IMR-90 (cell line): ENCODE results near the gene HDAC3.
"Not testable (repeated sequence)": the region's sequence is repeated elsewhere in the genome, so short reads cannot be mapped to it uniquely, and the experiment has no call there.

ENCODE experiments used
- BHLHE40 ChIP-seq: fragments of 150-350 bp; IDR thresholded peaks from 2 replicates; pipeline ENCODE4 v1.6.1; 2016; ENCODE audit warnings: mild to moderate bottlenecking, low read depth, low read length
- CEBPB ChIP-seq: IDR thresholded peaks from 2 replicates; pipeline ENCODE4 v1.6.1; 2012; ENCODE audit warnings: low read depth, low read length, improper control_type of control experiment
- CHD1 ChIP-seq: IDR thresholded peaks from 2 replicates; pipeline ENCODE4 v1.6.1; 2012; ENCODE audit warnings: low read depth, low read length, improper control_type of control experiment
- CTCF ChIP-seq: conservative IDR thresholded peaks from 2 replicates; pipeline ENCODE4 v1.5.1; 2012; ENCODE audit warnings: mild to moderate bottlenecking, low read depth, low read length, improper control_type of control experiment
- FOS ChIP-seq: fragments of 150-350 bp; IDR thresholded peaks from 2 replicates; pipeline ENCODE4 v1.6.1; 2016; ENCODE audit warnings: low read depth, low read length
- MAFK ChIP-seq: IDR thresholded peaks from 2 replicates; pipeline ENCODE4 v1.6.1; 2012; ENCODE audit warnings: low read depth, low read length, improper control_type of control experiment
- MAZ ChIP-seq: IDR thresholded peaks from 2 replicates; pipeline ENCODE4 v1.6.1; 2012; ENCODE audit warnings: low read depth, mild to moderate bottlenecking, low read length, improper control_type of control experiment, moderate library complexity, borderline replicate concordance
- MXI1 ChIP-seq: IDR thresholded peaks from 2 replicates; pipeline ENCODE4 v1.6.1; 2012; ENCODE audit warnings: low read depth, mild to moderate bottlenecking, low read length, moderate library complexity, borderline replicate concordance
- POLR2A ChIP-seq: IDR thresholded peaks from 2 replicates; pipeline ENCODE4 v1.6.1; 2012; ENCODE audit warnings: mild to moderate bottlenecking, low read depth, low read length
- RAD21 ChIP-seq: IDR thresholded peaks from 2 replicates; pipeline ENCODE4 v1.6.1; 2012; ENCODE audit warnings: low read length, improper control_type of control experiment
- RFX5 ChIP-seq: IDR thresholded peaks from 2 replicates; pipeline ENCODE4 v1.8.0; 2012; ENCODE audit warnings: low read depth, mild to moderate bottlenecking, low read length, moderate library complexity
- SMC3 ChIP-seq: fragments of 150-350 bp; IDR thresholded peaks from 2 replicates; pipeline ENCODE4 v1.6.1; 2016; ENCODE audit warnings: low read depth, mild to moderate bottlenecking, antibody characterized with exemption, low read length, moderate library complexity
- USF2 ChIP-seq: fragments of 150-350 bp; IDR thresholded peaks from 2 replicates; pipeline ENCODE4 v1.6.1; 2017; ENCODE audit warnings: mild to moderate bottlenecking, antibody characterized with exemption, low read length, low read depth
- TF ChIP-seq, protein P1 (sequence below): fragments of 150-350 bp; IDR thresholded peaks from 2 replicates; pipeline ENCODE4 v1.6.1; 2016; ENCODE audit warnings: low read depth, mild to moderate bottlenecking, low read length, moderate library complexity, borderline replicate concordance

DNA sequence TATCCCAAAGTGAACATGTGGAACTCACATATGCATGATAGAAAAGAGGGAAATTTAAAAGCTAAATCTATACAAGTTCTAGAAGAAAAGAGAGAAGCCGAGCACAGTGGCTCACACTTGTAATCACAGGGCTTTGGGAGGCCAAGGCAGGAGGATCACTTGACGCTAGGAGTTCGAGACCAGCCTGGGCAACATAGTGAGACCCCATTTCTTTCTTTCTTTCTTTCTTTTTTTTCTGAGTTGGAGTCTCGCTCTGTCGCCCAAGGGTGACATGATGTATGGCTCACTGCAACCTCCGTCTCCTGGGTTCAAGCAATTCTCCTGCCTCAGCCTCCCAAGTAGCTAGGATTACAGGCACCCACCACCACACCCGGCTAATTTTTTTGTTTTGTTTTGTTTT is 26.7 kb downstream of the HDAC3 start:
- not testable (repeated sequence) for TF ChIP-seq SMC3, POLR2A, CTCF, RFX5, USF2, MAZ, RAD21, FOS, CEBPB, MAFK, CHD1, BHLHE40, MXI1
- TF ChIP-seq, protein P1, sequence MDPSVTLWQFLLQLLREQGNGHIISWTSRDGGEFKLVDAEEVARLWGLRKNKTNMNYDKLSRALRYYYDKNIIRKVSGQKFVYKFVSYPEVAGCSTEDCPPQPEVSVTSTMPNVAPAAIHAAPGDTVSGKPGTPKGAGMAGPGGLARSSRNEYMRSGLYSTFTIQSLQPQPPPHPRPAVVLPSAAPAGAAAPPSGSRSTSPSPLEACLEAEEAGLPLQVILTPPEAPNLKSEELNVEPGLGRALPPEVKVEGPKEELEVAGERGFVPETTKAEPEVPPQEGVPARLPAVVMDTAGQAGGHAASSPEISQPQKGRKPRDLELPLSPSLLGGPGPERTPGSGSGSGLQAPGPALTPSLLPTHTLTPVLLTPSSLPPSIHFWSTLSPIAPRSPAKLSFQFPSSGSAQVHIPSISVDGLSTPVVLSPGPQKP, result not testable (repeated sequence)
